IPS-NIHi11 (cell line): ENCODE results near the gene CBARP.
A peak's percentile ranks its signal among the peaks of the same experiment; 100 is the strongest.
"Not testable (repeated sequence)": the region's sequence is repeated elsewhere in the genome, so short reads cannot be mapped to it uniquely, and the experiment has no call there.

Experiments
- DNase-seq: peaks from one replicate; pipeline ENCODE4 v3.0.0; 2012; ENCODE audit warnings: mixed read lengths, low spot score

Gene CBARP

GRCh38 chr19:1252821-1253513, 15.2 kb upstream of the CBARP start:
- DNase-seq, result no peak

- DNase-seq, result no peak
These were observed 14.5 kb upstream of the CBARP start for GRCh38 chr19:1252221-1252820.

GRCh38 chr19:1251330-1252220, 13.8 kb upstream of the CBARP start:
- DNase-seq, result no peak

- DNase-seq, result peak; percentile 84
These were observed 12.8 kb upstream of the CBARP start for GRCh38 chr19:1250437-1251260.

- no peak for DNase-seq
These were observed 12.2 kb upstream of the CBARP start for GRCh38 chr19:1249990-1250436.

- DNase-seq, result peak; percentile 90
These were observed 11.6 kb upstream of the CBARP start for GRCh38 chr19:1249298-1249989.

- no peak for DNase-seq
These were observed 11.0 kb upstream of the CBARP start for GRCh38 chr19:1248786-1249297.

GRCh38 chr19:1248139-1248785, 10.5 kb upstream of the CBARP start, which contains the start of gene MIDN:
Gene MIDN (plus strand): TSS chr19:1248583. CDS start chr19:1250297, 1,714 bp downstream.
- DNase-seq, result no peak

- no peak for DNase-seq
These were observed 9.9 kb upstream of the CBARP start for GRCh38 chr19:1247748-1248138.

GRCh38 chr19:1246265-1247087, 8.7 kb upstream of the CBARP start:
- DNase-seq, result not testable (repeated sequence)

GRCh38 chr19:1245494-1246264, 7.9 kb upstream of the CBARP start:
- no peak for DNase-seq

- DNase-seq, result no peak
These were observed 7.1 kb upstream of the CBARP start for GRCh38 chr19:1244693-1245451.

GRCh38 chr19:1243768-1244692, 6.2 kb upstream of the CBARP start:
- no peak for DNase-seq

- DNase-seq, result peak; percentile 87
These were observed 3.8 kb upstream of the CBARP start, which contains the start of gene ATP5F1D for GRCh38 chr19:1241417-1242095. Gene ATP5F1D (plus strand): TSS chr19:1241751. CDS start chr19:1241851, 100 bp downstream.

- no peak for DNase-seq
These were observed 3.1 kb upstream of the CBARP start for GRCh38 chr19:1240925-1241324.
